Ovary (tissue), 3 donors: ENCODE data around the gene TMEM121.
"Not testable (repeated sequence)": the region's sequence is repeated elsewhere in the genome, so short reads cannot be mapped to it uniquely, and the experiment has no call there.

Source experiments
- EP300 ChIP-seq: sonication (generic); formaldehyde crosslinking; IDR thresholded peaks from one replicate; pipeline ENCODE4 v1.6.1; 2017; ENCODE audit warnings: antibody characterized with exemption
- POLR2A ChIP-seq: fragments of 450-650 bp; IDR thresholded peaks from one replicate; pipeline ENCODE4 v1.6.1; 2017; ENCODE audit warnings: antibody characterized with exemption, mild to moderate bottlenecking, moderate library complexity
- TF ChIP-seq, protein P1 (sequence below), 3 donors: fragments of 450-650 bp in 2 of 3; fragments of 200-600 bp in 1 of 3; IDR thresholded peaks; one replicate each; pipeline versions ENCODE4 v1.5.1 to v1.8.0; 2016 to 2022; ENCODE audit warnings: antibody characterized with exemption in 3 of 3, mild to moderate bottlenecking in 1 of 3
- donor health status: DM: no; HTN: no; CAD: no.

DNA sequence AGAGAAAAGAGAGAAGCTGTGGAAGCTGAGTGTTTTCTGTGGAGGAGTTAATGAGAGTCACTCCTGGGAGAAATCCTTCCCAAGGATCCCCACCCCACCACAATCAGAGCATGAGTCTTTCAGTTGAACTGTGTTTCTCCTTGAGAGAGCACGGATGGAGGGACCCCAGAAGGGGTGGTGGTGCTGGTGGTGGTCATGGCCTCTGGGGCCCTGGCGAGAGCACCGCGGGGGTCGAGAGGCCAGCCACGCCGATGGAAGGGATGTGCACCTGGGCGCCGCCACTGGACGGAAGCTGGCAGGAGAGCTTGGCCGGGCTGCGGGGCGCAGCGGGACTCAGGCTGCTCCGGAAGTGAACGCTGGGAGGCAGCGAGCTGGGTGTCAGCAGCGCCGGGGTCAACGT is 20.0 kb downstream of the TMEM121 start:
- TF ChIP-seq, protein P1, sequence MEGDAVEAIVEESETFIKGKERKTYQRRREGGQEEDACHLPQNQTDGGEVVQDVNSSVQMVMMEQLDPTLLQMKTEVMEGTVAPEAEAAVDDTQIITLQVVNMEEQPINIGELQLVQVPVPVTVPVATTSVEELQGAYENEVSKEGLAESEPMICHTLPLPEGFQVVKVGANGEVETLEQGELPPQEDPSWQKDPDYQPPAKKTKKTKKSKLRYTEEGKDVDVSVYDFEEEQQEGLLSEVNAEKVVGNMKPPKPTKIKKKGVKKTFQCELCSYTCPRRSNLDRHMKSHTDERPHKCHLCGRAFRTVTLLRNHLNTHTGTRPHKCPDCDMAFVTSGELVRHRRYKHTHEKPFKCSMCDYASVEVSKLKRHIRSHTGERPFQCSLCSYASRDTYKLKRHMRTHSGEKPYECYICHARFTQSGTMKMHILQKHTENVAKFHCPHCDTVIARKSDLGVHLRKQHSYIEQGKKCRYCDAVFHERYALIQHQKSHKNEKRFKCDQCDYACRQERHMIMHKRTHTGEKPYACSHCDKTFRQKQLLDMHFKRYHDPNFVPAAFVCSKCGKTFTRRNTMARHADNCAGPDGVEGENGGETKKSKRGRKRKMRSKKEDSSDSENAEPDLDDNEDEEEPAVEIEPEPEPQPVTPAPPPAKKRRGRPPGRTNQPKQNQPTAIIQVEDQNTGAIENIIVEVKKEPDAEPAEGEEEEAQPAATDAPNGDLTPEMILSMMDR (IDR thresholded peaks at IDR 0.05): not testable (repeated sequence)
- not testable (repeated sequence) for TF ChIP-seq EP300, POLR2A
